Stimulated activated CD4-positive, alpha-beta T cell treated with anti-CD3 and anti-CD28 coated beads, Interleukin-12 subunit alpha, Interleukin-12 subunit beta, amount 100 ng/mL, for 24 hours (primary cell): Measurements from ENCODE around the gene ELOVL1.
"Not testable (repeated sequence)": the region's sequence is repeated elsewhere in the genome, so short reads cannot be mapped to it uniquely, and the experiment has no call there.

ENCODE experiments used
- DNase-seq, 2 experiments: peaks; one replicate each; pipeline ENCODE4 v3.0.0-alpha.2; 2020; ENCODE audit warnings: low read depth in 2 of 2

ELOVL1 gene

DNA sequence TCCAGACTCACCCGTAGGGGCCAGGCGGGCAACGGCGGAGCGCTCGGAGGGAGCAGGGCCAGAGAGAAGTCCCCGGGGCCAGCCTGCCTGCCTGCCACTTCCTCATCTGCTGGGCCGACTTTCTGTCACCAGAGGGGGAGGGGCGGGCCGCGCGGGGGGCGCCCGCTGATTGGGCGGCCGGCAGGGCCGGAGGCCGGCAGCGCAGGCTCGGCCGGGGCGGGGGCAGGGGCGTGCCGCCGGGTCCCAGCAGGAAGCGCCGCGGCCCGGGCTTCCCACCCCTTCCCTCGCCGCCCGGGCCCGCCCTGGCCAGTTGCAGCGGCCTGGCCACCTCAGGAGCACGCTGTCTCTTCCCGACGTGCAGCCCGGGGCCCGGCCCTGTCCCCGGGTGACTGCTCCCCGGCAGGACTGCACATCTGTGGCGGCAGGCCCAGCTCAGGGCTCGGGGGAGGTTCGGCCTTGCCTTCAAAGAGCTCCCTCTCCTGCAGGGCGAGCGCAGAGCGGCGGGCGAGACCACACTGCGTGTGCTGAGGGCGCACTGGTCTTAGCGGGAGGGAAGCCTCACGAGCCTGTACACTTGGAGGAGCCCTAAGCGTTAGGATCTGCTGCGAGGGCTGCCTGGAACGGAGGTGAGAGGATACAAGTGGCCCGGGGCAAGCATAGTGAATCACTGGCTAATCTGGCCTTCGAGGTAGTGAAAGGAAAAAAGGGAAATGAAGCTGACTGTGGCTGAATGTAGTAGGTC lies at the start of gene ELOVL1:
Gene ELOVL1 (minus strand): TSS at position 108 of the 742 bp plus-strand sequence. CDS start 2,402 bp downstream, outside the sequence.
- peak; percentile 75 to 90 for DNase-seq

DNA sequence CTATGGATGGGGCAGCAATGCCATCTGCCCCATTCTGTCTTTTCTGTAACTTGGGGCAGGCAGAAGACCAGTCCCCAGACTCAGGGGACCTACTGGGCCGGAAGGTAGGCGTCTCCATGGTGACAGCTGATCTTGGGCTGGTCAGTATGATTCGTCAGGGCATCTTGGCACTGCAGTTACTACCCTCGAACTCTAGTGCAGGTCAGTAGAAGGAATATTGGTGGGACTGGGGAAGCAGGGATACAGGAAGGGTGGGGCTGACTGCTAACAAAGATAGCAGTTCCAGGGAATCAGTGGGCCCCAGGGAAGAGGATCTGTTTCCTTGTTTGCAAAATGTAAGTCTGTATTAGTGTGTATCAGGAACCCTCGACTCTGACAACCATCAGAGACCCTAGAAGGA lies 48.1 kb upstream of the ELOVL1 start:
- DNase-seq: no peak

DNA sequence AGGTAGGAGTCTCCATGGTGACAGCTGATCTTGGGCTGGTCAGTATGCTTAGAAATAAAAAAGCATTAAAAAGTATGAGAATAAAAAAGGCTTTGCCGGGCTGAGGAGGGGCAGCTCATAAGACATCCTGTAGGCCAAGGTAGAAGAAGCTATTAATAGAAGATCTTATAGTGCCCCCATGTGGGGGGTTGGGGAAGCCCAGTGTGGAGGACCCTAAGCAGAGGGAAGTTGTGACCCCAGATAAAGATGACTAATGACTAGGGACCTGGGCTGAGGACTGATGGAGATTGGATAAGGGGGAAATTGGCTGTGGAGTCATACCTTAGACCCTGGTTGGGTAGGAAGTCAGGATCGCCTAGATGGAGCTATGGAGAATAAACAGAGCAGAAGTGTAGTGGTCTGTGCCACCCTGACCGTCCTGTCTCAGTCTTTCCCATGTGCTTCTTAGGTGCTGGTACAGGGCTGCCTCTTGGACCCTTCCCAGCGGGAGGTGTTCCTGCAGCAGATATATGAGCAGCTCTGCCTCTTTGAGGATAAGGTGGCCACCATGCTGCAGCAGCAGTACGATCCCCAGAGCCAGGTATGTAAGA lies 46.9 kb upstream of the ELOVL1 start:
- DNase-seq: peak; percentile 22 to 55

DNA sequence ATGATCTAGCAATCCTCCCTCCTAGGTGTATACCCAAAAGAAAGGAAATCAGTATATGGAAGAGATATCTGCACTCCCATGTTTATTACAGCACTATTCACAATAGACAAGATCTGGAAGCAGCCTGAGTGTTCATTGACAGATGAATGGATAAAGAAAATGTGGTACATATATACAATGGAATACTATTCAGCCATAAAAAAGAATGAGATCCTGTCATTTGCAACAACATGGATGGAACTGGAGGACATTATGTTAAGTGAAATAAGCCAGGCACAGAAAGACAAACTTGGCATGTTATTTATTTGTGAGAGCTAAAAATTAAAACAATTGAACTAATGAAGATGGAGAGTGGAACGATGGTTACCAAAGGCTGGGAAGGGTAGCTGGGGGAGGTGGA lies 45.6 kb upstream of the ELOVL1 start:
- DNase-seq: not testable (repeated sequence)

DNA sequence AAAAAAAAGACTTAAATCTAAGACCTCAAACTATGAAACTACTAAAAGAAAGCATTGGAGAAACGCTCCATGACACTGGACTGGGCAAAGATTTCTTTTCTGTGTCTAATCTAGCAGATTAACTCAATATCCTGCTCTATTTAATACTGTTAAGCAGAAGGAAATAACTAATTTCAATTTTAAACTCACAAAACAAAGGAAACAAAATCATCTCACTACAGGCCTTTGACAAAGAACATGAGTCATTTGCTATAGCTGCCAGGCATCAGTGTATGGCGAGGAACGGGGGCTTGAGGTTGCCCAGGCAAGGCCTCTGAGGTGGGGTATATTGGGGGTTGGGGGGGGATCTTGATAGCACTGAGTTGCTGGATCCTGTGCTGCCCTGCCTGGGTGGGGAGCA lies 42.8 kb upstream of the ELOVL1 start:
- no peak for DNase-seq

DNA sequence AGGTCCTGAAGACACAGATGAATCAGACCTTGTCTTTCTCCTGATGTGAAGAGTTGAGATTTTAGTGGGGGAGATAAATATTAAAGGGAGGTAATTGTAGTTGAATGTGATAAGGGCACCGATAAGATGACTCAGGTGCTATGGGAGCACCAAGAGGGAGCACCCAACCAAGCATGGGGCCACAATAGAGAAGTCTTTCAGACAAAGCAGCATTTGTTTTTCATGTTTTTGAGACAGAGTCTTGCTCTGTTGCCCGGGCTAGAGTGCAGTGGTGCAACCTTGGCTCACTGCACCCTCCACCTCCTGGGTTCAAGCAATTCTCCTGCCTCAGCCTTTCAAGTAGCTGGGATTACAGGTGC lies 38.0 kb upstream of the ELOVL1 start:
- DNase-seq: no peak

DNA sequence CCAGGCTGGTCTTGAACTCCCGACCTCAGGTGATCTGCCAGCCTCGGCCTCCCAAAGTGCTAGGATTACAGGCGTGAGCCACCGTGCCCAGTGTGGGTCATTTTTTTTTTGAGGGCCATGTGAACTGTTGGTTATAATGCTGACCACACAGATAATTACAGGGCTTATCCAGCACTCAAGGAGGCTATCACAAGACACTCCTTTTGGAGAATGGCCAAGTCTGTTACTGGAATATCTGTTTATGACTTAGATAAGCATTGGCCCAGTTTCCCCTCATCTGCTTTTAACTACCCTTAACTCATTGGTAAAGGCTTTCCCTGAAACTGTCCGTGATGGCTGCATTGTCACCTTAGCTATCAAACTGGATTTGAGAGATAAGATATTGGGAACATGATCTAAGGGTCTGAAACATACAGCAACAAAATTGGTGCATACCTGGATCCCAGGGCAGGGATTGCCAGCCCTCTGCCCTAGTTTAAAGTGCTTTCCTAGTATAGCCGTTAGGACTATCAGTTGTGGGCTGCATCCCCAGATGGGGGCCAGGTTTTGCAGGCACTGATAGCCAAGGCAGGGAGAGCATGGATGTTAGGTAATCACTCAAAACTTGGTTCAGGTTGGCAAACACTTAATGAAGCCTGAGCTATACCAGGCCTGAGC lies 37.5 kb upstream of the ELOVL1 start:
- no peak for DNase-seq

DNA sequence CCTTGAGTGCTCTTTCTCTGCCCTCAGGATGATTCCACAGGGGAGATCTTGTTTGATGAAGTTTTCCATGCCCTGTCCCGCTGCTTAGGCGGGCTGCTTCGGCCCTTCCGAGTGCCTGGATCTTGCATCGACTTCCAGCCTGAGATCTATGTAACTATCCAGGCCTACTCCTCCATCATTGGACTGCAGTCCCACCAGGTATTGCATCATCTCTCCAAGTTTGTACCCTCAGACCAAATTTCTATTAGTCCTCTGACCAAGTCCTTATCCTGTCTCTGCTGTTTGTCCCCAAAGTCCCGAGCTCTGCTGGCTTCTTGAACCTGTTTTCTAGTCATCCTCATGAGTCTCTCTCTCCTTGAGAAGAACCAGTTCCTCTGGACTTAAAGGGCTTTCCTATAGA lies 36.5 kb upstream of the ELOVL1 start:
- no peak for DNase-seq

DNA sequence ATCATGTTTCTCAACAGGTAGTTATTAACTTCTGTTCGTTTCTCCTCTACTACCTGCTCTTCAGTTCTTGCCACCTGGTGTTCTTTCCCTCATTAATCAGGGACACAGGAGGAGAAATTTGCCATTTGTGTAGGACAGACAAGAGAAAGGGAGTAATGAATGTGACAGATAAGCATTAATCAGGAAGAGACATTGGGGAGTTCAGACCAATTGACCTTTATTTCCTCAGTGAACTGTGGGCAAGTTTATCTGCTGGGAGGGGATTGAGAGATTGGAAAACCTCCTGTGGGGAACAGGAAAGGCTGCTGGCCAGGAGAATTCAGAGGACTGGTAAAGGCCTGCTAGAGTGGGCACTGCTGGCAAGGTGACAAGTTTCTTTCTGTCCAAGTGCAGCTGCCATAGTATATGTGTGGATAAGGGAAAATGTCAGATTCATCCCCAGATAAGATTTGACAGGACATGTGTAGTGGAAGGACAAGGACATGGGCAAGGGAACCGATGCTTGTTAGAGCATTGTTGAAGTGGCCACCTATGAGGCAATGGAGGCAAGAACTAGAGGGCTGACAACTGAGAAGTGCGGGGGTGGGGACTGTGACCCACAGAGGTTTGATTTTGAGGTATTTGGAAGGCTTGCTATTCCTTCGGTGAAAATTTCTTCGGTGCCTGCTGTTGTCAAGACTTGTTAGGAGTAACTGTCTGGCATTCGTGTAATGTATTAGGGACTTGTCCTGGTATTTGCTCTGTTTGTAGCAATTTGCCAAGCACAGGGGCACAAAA lies 34.5 kb upstream of the ELOVL1 start:
- DNase-seq: no peak

DNA sequence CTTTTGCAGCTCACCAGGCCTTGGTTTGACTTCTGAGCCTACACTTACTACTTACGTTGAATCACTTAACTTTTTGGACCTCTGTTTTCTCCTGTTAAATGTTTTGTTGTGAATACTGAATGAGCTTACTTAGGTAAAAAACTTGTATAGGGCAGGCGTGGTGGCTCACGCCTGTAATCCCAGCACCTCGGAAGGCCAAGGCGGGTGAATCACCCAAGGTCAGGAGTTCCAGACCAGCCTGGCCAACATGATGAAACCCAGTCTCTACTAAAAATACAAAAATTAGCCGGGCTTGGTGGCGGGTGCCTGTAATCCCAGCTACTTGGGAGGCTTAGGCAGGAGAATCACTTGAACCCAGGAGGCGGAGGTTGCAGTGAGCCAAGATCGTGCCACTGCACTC lies 32.6 kb upstream of the ELOVL1 start:
- not testable (repeated sequence) for DNase-seq

DNA sequence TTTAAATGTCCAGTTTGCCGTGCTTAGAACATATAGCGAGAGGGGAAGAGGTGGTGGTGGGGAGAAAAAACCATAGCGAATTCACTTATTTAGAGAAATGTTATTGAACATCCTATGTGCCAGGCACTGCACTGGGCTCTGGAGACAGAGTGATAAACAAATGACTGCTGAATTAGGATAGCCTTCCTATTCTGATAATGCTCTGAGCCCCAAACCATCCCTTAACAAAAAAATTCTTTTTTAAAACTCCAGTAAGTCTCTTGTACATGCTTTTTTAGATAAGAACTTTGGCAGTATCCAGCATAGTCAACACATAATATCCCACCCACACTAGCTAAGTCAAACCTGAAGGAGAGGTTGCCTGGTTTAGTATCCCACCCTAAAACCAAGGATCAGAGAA lies 30.4 kb upstream of the ELOVL1 start:
- no peak for DNase-seq

DNA sequence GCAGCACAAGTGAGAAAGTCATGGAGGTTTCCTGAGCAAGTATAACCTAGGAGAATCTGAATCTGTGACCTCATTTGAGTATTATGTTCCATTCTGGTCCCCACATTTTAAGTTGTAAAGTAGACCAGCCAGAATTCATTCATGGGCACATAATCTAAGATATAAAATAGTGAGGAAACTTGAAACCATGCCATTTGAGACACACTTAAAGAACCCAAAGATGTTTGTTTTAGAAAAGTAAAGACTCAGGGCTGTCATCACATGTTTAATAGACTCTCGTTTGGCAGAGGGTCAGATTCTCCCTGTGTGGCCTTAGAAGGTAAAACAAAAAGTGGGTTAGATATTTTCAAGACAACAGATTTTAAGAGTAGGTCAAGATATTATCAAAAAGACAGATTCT lies 28.2 kb upstream of the ELOVL1 start:
- DNase-seq: no peak

DNA sequence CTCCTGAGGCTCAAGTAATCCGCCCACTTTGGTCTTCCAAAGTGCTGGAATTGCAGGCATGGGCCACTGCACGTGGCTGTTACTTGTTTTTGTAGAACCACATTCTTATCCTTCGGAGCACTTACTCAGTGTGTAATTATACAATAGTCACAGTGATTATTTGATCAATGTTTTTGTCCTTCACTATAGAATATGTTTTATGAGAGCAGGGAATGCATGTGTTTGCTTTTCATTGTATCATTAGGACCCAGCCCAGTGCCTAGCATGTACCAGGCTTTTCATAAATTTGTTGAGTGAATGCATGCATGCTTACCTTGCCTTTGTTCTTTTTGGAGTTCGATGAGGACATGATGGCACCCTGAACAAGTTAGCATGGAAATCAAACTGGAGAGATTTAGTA lies 27.7 kb upstream of the ELOVL1 start:
- DNase-seq: no peak

DNA sequence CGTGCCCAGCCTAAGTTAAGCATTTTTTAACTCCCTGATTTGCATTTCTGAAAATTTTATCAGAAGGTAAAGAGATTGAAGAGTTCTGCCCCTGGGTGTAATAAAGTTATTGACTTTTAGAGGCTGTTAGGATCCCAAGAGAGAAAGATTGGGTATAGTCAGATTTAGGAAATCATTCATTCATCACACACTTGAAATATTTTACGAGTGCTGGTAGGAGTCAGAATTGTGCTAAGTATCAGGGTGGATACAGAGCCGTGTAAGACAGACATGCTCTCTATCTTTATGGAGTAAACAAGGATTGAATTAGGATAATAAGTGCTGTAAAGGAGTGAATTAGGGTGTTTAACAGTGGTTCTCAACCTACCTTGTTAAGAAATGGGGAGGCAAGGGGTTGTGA lies 24.9 kb upstream of the ELOVL1 start:
- no peak for DNase-seq

DNA sequence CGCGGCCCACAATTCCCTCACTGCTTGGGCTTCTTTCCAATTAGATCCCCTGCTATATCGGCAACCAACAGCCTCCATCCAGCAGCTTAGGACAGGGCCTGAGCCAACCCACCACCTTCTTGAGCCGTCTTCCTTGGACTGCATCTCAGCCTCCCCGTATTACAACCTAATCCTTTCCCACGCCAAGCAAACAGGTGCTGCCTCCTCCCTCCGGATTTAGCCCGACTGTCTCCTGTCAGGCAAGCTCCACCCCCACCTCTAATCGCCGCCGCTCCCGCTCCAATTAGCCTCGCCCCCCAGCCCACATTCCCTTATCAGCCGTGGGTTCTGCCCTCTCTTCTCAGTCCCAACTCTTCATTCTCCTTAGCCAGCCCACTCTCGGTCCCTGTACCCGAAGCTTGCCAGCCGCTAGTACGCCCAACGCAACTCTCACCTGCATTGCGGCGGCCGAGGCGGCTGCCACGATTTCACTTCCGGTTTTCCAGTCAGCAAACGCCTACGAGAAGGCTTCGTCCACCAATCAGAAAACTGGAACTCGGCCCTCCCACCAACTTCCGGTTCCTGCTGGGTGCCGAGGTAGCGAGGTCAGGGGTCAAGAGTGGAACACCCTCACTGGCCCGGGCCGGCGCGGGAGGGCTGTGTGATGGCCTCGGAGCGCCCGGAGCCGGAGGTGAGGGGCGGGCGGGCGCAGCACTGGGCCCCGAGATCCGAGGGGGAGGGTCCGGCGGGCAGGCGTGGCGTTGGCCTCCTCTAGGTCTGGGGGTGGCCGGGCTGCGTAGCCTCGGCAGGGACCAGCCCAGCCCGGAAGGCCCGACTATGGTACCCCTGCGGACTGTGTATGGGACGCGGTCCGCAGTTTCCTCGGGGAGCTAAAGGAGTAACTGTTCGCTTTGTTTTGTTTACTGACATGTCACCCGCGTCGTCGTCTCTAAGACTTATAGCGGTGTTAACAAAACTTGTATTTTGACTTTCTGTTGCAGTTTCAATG lies 21.8 kb upstream of the ELOVL1 start, which contains the start of the genes MED8 and SZT2:
Gene MED8 (minus strand): TSS at position 475 of the 988 bp plus-strand sequence. CDS start 36 bp downstream, at position 439.
Gene SZT2 (plus strand): TSS at position 574 of the 988 bp plus-strand sequence. CDS start 70 bp downstream, at position 644.
- peak; percentile 93 to 94 for DNase-seq

DNA sequence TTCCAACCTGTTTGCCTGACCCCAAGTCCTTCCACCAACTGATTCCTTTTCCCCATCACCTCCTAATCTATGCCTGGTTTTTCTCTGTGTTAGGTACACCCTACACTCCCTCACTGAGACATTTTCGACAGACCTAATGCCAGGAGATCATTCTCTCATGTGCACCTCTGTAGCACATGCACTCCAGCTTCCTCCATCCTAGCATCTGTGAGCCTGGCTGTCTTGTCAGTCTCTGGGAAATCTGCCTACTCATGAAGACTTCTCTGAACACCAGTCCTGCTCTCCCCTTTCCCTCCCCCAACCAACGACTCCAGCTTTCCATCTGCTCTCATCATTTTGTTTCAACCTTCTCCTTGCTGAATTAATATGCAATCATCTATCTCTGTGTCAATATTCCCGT lies 20.8 kb upstream of the ELOVL1 start:
- no peak for DNase-seq

DNA sequence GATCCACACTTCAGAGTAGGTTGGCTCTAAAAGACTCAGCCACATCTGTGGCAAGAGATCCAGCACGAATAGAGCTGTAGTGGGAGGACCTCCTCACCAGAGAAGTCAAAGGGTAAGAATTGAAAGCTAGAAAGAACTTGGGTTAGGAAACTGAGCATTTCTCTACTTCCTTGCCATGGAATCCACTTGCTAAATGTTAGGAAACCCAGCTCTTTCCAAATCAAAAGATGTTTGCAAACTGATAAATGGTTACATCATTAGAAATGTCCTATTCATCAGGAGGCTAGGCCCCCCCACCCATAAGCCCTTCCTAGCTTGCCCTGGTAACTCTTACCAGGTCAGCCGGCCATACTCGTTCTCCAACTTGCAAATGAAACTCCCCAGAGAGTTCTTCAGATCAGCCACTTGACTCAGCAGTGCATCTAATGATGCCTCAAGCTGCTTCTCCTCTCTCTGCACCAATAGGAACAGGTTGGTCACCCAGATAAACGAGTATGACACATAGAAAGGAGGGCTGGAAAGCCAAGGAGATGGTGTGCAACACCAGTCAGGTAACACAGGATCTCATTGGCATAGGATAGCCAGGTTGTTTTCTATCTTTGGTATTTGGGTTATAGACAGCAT lies 20.3 kb upstream of the ELOVL1 start:
- no peak for DNase-seq

DNA sequence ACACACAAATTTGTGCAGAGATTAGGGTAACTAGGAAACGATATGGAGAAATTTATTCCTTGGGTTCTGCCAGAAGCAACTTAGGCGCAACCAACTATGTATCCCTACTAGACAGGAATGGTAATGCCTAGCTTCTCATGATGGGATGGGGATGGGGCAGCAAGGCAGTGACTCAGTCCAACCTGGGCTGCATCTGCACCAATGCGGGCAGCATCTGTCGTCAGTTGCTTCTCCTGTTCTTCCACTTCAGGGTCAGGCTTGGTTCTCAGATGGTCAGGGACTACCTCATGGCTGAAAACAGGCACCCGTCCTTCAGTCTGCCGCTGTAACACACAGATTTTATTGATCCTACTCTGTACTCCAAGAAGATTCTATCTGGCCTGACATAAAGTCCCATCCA lies 18.9 kb upstream of the ELOVL1 start:
- DNase-seq: no peak

DNA sequence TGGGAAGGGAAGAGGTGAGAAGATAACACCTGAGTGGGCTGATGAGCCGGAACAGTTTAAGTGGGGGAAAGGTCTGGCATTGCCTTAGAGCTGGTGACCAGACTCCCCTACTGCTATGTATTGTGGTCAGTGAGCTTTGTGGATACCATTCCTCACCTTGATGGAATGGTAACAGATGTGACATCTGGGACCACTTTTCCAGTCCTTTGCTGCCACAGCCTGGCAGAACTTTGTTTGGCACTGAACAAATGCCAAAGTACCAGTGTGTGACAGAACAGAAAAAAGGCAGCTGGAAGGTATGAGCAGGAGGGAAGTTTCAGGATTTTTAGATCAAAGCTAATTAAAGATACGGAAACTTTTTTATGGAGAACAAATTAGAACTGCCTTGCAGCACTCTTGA lies 15.6 kb upstream of the ELOVL1 start:
- no peak for DNase-seq

DNA sequence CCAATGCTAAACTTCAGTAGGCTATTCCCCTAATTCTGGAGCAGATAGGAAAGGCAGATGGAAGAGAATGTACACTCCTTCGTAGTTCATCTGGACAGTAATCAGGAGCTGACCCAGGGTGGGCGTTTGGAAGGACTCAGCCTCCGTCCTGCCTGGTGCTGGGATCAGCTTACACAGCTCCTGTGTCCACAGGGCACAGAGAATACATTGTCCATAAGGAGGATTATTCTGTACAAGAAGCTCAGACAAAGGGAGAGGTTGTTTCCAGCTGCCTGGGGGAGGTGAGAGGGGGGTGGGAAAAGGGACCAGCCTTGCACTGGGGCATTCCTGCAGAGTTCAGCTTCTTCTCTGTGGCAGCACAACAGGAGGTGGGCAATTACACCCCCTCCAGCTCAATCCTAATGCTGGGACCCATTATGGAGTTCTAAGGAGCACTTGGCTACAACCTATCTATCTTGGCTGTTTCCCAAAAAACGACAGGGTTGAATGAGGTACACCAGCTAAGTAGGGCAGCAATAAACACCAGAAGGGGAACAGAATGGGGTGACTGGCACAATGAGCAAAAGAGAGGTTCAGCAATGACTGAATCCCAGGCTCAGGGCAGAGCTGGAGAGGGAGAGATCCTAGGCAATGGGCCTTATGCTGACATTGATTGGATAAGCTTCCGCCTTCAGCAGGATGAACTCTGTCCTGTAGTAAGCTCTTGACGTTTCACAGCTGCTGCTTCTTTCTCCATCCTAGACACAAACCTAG lies 14.4 kb upstream of the ELOVL1 start:
- DNase-seq: no peak
